Measurements from ENCODE around the gene ATP1A3. TPM values are rescaled to one million over a fixed set of nuclear protein-coding genes. Genes with fewer than 3 reads are reported as not detected.

The ATP1A3 gene
- total RNA-seq, 3 donors from 2014 or later = 2.8 to 4.9 (median 3.7) TPM

GRCh38 chr19:41918653-41919244, 75.3 kb downstream of the ATP1A3 start:
- DNase-seq (no peak), ATAC-seq (no peak)
- H3K4me1 Mint-ChIP-seq (ENCODE audit: low read depth) = peaks cover 20% of the 10 kb centered on the region
- peaks cover 2% of the 10 kb centered on the region for H3K36me3 Mint-ChIP-seq (ENCODE audit: insufficient read depth)
- no peaks in the 10 kb centered on the region for H3K9me3 Mint-ChIP-seq
- no peak overlapping the region for H3K4me3 Mint-ChIP-seq
- peaks cover 10% of the 10 kb centered on the region for H3K27me3 Mint-ChIP-seq (ENCODE audit: low read depth)

GRCh38 chr19:41918095-41918494, 75.9 kb downstream of the ATP1A3 start:
- no peak overlapping the region for H3K4me3 Mint-ChIP-seq
- H3K9me3 Mint-ChIP-seq = no peaks in the 10 kb centered on the region
- no peak for ATAC-seq
- peaks cover 14% of the 10 kb centered on the region for H3K27me3 Mint-ChIP-seq (ENCODE audit: low read depth)
- no peak for DNase-seq
- H3K36me3 Mint-ChIP-seq (ENCODE audit: insufficient read depth) = no peaks in the 10 kb centered on the region
- peaks cover 20% of the 10 kb centered on the region for H3K4me1 Mint-ChIP-seq (ENCODE audit: low read depth)

- H3K36me3 Mint-ChIP-seq (ENCODE audit: insufficient read depth) = no peaks in the 10 kb centered on the region
- DNase-seq (no peak), ATAC-seq (no peak)
- peaks cover 12% of the 10 kb centered on the region for H3K27me3 Mint-ChIP-seq (ENCODE audit: low read depth)
- peaks cover 18% of the 10 kb centered on the region for H3K4me1 Mint-ChIP-seq (ENCODE audit: low read depth)
- no peaks in the 10 kb centered on the region for H3K9me3 Mint-ChIP-seq
- no peak overlapping the region for H3K4me3 Mint-ChIP-seq
Measured at GRCh38 chr19:41917676-41918075, 76.4 kb downstream of the ATP1A3 start.

Other genes with a start within 250 kb of the ATP1A3 start
- gene CEACAM6, start 238.7 kb downstream of the ATP1A3 start, total RNA-seq = under 1 TPM; 0.23 to 0.27 (median 0.26) TPM
- gene CEACAM3, start 197.6 kb downstream of the ATP1A3 start, total RNA-seq = not detected
- not detected for gene LYPD4, start 149.5 kb downstream of the ATP1A3 start, total RNA-seq
- gene DMRTC2, start 149.2 kb downstream of the ATP1A3 start, total RNA-seq = not detected
- 1,000 to 10,000 TPM; 3,437 to 3,718 (median 3,468) TPM for gene RPS19, start 134.0 kb downstream of the ATP1A3 start, total RNA-seq
- 1 to 10 TPM; 2.2 to 7.8 (median 2.7) TPM for gene CD79A, start 117.0 kb downstream of the ATP1A3 start, total RNA-seq
- 100 to 1,000 TPM; 286 to 314 (median 301) TPM for gene ARHGEF1, start 111.0 kb downstream of the ATP1A3 start, total RNA-seq
- gene ERFL, start 65.8 kb downstream of the ATP1A3 start, total RNA-seq = 1 to 10 TPM in 2 of 3 donors, under 1 TPM in 1; 0.83 to 2.0 (median 1.5) TPM
- gene RABAC1, start 34.9 kb downstream of the ATP1A3 start, total RNA-seq = 10 to 100 TPM; 63.1 to 82.1 (median 70.4) TPM
- gene GRIK5, start 76.0 kb upstream of the ATP1A3 start, total RNA-seq = 1 to 10 TPM in 1 of 3 donors, under 1 TPM in 2; 0.49 to 1.1 (median 0.61) TPM
- 10 to 100 TPM; 19.9 to 20.7 (median 20.6) TPM for gene ZNF574, start 81.9 kb upstream of the ATP1A3 start, total RNA-seq
- 100 to 1,000 TPM in 1 of 3 donors, 10 to 100 TPM in 2; 83.9 to 123 (median 85.7) TPM for gene POU2F2, start 138.2 kb upstream of the ATP1A3 start, total RNA-seq
- 10 to 100 TPM; 25.2 to 29.1 (median 28.1) TPM for gene DEDD2, start 223.4 kb upstream of the ATP1A3 start, total RNA-seq
- 10 to 100 TPM; 17.2 to 19.4 (median 18.7) TPM for gene ZNF526, start 226.1 kb upstream of the ATP1A3 start, total RNA-seq
- gene GSK3A, start 248.4 kb upstream of the ATP1A3 start, total RNA-seq = 10 to 100 TPM; 51.9 to 56.4 (median 55.2) TPM

Measured in activated T-cell treated with anti-CD3 and anti-CD28 coated beads, Interleukin-2, amount 50 U/mL, for 4 hours (primary cell).